ENCODE results near the gene STEAP2.

The STEAP2 gene

GRCh38 chr7:90211391-90212148 lies at the start of gene STEAP2:
STEAP2 (plus strand) TSS chr7:90211740; CDS start chr7:90225083, 13,343 bp downstream.
- DNase-seq (ENCODE audit: low read depth), result no peak
- peak; percentile 53 for TF ChIP-seq CTCF (IDR thresholded peaks at IDR 0.05; ENCODE audit: low read depth, low read length, missing control alignments)
- H3K4me3 ChIP-seq (ENCODE audit: low read depth, low read length), result peak within 1 kb of the TSS; percentile 31

- no peak overlapping the region for H3K4me3 ChIP-seq (ENCODE audit: low read depth, low read length)
- TF ChIP-seq CTCF (IDR thresholded peaks at IDR 0.05; ENCODE audit: low read depth, low read length, missing control alignments), result no peak
- DNase-seq (ENCODE audit: low read depth), result no peak
Observed at GRCh38 chr7:90163534-90163933, 48.0 kb upstream of the STEAP2 start.

- TF ChIP-seq CTCF (IDR thresholded peaks at IDR 0.05; ENCODE audit: low read depth, low read length, missing control alignments), result no peak
- H3K4me3 ChIP-seq (ENCODE audit: low read depth, low read length), result no peak overlapping the region
- no peak for DNase-seq (ENCODE audit: low read depth)
Observed at GRCh38 chr7:90165724-90166123, 45.8 kb upstream of the STEAP2 start.

GRCh38 chr7:90166153-90166552 lies 45.4 kb upstream of the STEAP2 start:
- no peak for TF ChIP-seq CTCF (IDR thresholded peaks at IDR 0.05; ENCODE audit: low read depth, low read length, missing control alignments)
- no peak for DNase-seq (ENCODE audit: low read depth)

GRCh38 chr7:90167361-90167760 lies 44.2 kb upstream of the STEAP2 start:
- TF ChIP-seq CTCF (IDR thresholded peaks at IDR 0.05; ENCODE audit: low read depth, low read length, missing control alignments), result no peak
- DNase-seq (ENCODE audit: low read depth), result no peak
- H3K4me3 ChIP-seq (ENCODE audit: low read depth, low read length), result no peak overlapping the region

More at GRCh38 chr7:90166153-90166552, 45.4 kb upstream of the STEAP2 start:
- no peak overlapping the region for H3K4me3 ChIP-seq (ENCODE audit: low read depth, low read length)

GRCh38 chr7:90169891-90170290 lies 41.6 kb upstream of the STEAP2 start:
- H3K4me3 ChIP-seq (ENCODE audit: low read depth, low read length), result no peak overlapping the region
- no peak for DNase-seq (ENCODE audit: low read depth)
- TF ChIP-seq CTCF (IDR thresholded peaks at IDR 0.05; ENCODE audit: low read depth, low read length, missing control alignments), result no peak

- H3K4me3 ChIP-seq (ENCODE audit: low read depth, low read length), result no peak overlapping the region
- no peak for TF ChIP-seq CTCF (IDR thresholded peaks at IDR 0.05; ENCODE audit: low read depth, low read length, missing control alignments)
- no peak for DNase-seq (ENCODE audit: low read depth)
Observed at GRCh38 chr7:90172121-90172520, 39.4 kb upstream of the STEAP2 start.
